Natural killer cell (primary cell): ENCODE results near the gene UEVLD. TPM values are rescaled to one million over a fixed set of nuclear protein-coding genes. Genes with fewer than 3 reads are reported as not detected.

ENCODE experiments used
- ATAC-seq, 3 donors: fragments of 150-1000 bp in 2 of 3; fragments of 200-7000 bp in 1 of 3; cut with Tn5 transposase; 1 replicate in 1 of 3; 2 replicates in 2 of 3; pipeline ENCODE4 v1.10.0; 2021; ENCODE audit warnings: mild to moderate bottlenecking in 2 of 3, moderate library complexity in 2 of 3
- DNase-seq, 2 donors: peaks; one replicate each; pipeline versions ENCODE4 v3.0.0 to v3.0.0-alpha.2; 2013 to 2021; ENCODE audit warnings: mixed read lengths in 1 of 2
- H3K27ac ChIP-seq: one replicate; pipeline ENCODE4 v1.5.1; 2013; ENCODE audit warnings: mild to moderate bottlenecking, low read length
- H3K27me3 ChIP-seq: one replicate; pipeline ENCODE4 v1.6.1; 2013; ENCODE audit warnings: low read length; ENCODE audit not compliant: control insufficient read depth, insufficient read depth
- H3K36me3 ChIP-seq: one replicate; pipeline ENCODE4 v1.6.1; 2013; ENCODE audit warnings: low read length; ENCODE audit not compliant: control insufficient read depth, insufficient read depth
- H3K4me1 ChIP-seq: one replicate; pipeline ENCODE4 v1.6.1; 2013; ENCODE audit warnings: low read length; ENCODE audit not compliant: control insufficient read depth, insufficient read depth
- H3K4me3 ChIP-seq: one replicate; pipeline ENCODE4 v1.5.1; 2013; ENCODE audit warnings: low read length
- H3K9me3 ChIP-seq: one replicate; pipeline ENCODE4 v1.6.1; 2013; ENCODE audit warnings: low read length; ENCODE audit not compliant: control insufficient read depth, insufficient read depth
- H3K27ac Mint-ChIP-seq, 2 donors: one replicate each; pipeline ENCODE4 v1.8.0; 2022; ENCODE audit warnings: mild to moderate bottlenecking in 2 of 2, mixed read lengths in 2 of 2, moderate library complexity in 1 of 2
- H3K27me3 Mint-ChIP-seq, 2 donors: one replicate each; pipeline ENCODE4 v1.8.0; 2022; ENCODE audit warnings: low read depth in 2 of 2, mixed read lengths in 2 of 2
- H3K36me3 Mint-ChIP-seq: one replicate; pipeline ENCODE4 v1.8.0; 2022; ENCODE audit warnings: mixed read lengths
- H3K4me1 Mint-ChIP-seq, 2 donors: one replicate each; pipeline ENCODE4 v1.8.0; 2022; ENCODE audit warnings: mixed read lengths in 2 of 2
- H3K4me3 Mint-ChIP-seq: one replicate; pipeline ENCODE4 v1.8.0; 2022; ENCODE audit warnings: mild to moderate bottlenecking, moderate library complexity, mixed read lengths
- H3K9me3 Mint-ChIP-seq, 2 donors: one replicate each; pipeline ENCODE4 v1.8.0; 2022; ENCODE audit warnings: mixed read lengths in 2 of 2
- WGBS: methylation state at CpG from one replicate; pipeline ENCODE4 v1.1.7; 2013; ENCODE audit warnings: missing lambda C conversion rate; ENCODE audit not compliant: insufficient coverage; 5-methylcytosine and 5-hydroxymethylcytosine counted together
- intact Hi-C: fragments of 100-400 bp; cut with micrococcal nuclease; formaldehyde crosslinking; loops from one replicate; pipeline ENCODE4 v1.14.2; 2022
- total RNA-seq, 4 donors: library from RNA; stranded (reverse); fragments of 120-200 nt in 1 of 4; gene quantifications; one replicate each; pipeline versions ENCODE4 v1.2.3 to v1.2.4, GENCODE V29; 2013 to 2022
- TF ChIP-seq, protein P1 (sequence below): fragments of 200-600 bp; IDR thresholded peaks from one replicate; pipeline ENCODE4 v1.8.0; 2022; ENCODE audit warnings: antibody characterized with exemption

The UEVLD gene
- total RNA-seq, 3 donors from 2014 or later (not counting 1 experiment from before 2014, with no cell fraction given), result 13.6 to 17.8 (median 15.6) TPM

DNA sequence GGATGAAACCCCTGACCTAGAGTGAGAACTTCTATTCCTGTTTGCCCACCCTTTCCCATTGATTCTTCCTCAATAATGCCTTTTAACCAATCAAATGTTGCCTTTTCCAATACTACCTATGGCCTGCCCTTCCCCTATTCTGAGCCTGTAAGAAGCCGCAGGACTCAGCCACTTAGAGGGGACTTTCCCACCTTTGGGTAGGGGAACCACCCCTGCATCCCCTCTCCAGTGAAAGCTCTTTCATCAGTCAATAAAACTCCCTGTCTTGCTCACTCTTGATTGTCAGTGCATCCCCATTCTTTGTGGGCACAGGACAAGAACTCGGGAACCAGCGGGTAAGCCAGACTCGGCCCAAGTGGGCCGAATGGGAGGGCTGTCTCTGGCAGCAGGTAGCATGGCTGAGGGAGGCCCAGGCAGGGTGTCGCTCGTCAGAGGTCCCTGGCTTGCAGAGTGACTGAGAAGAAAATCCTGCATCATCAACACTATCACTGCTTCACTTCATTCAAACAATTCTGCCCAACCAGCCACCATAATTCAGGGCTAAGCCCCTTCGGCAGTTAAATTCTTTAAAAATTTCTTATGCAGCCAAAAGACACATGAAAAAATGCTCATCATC is 102.5 kb downstream of the UEVLD start:
- Histone ChIP-seq H3K4me1 (no peaks in the 10 kb centered on the region), H3K9me3 (no peaks in the 10 kb centered on the region), H3K27me3 (no peaks in the 10 kb centered on the region), H3K27ac (no peak overlapping the region), H3K36me3 (peaks cover 60% of the 10 kb centered on the region), H3K4me3 (no peak overlapping the region)
- ATAC-seq (no peak), DNase-seq (peak in 1 of 2 donors; percentile 10)
- WGBS, result 84% methylated on average over 8 of the region's 8 CpGs
- Mint-ChIP-seq H3K4me3 (no peak overlapping the region), H3K27me3 (no peaks in the 10 kb centered on the region), H3K9me3 (no peaks in the 10 kb centered on the region), H3K4me1 (peaks cover 5 to 19% of the 10 kb centered on the region in 2 donors), H3K27ac (no peak overlapping the region), H3K36me3 (peaks cover 33% of the 10 kb centered on the region)
- intact Hi-C loops, result no loop called here
- TF ChIP-seq, protein P1, sequence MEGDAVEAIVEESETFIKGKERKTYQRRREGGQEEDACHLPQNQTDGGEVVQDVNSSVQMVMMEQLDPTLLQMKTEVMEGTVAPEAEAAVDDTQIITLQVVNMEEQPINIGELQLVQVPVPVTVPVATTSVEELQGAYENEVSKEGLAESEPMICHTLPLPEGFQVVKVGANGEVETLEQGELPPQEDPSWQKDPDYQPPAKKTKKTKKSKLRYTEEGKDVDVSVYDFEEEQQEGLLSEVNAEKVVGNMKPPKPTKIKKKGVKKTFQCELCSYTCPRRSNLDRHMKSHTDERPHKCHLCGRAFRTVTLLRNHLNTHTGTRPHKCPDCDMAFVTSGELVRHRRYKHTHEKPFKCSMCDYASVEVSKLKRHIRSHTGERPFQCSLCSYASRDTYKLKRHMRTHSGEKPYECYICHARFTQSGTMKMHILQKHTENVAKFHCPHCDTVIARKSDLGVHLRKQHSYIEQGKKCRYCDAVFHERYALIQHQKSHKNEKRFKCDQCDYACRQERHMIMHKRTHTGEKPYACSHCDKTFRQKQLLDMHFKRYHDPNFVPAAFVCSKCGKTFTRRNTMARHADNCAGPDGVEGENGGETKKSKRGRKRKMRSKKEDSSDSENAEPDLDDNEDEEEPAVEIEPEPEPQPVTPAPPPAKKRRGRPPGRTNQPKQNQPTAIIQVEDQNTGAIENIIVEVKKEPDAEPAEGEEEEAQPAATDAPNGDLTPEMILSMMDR, result no peak

Other genes with a start within 250 kb of the UEVLD start
- 100 to 1,000 TPM; 217 to 275 (median 228) TPM for gene LDHA, start 194.2 kb downstream of the UEVLD start, total RNA-seq
- not detected for gene LDHC, start 176.4 kb downstream of the UEVLD start, total RNA-seq
- under 1 TPM; 0.15 to 0.82 (median 0.72) TPM for gene LDHAL6A, start 132.9 kb downstream of the UEVLD start, total RNA-seq
- 10 to 100 TPM; 22.7 to 35.2 (median 23.0) TPM for gene TSG101, start 61.8 kb downstream of the UEVLD start, total RNA-seq
- 1 to 10 TPM; 2.2 to 3.5 (median 2.2) TPM for gene MISFA, start 11.1 kb upstream of the UEVLD start, total RNA-seq
- gene SPTY2D1, start 45.6 kb upstream of the UEVLD start, total RNA-seq, result 10 to 100 TPM; 58.6 to 62.5 (median 62.0) TPM
- 1 to 10 TPM; 3.1 to 9.3 (median 9.0) TPM for gene TMEM86A, start 110.0 kb upstream of the UEVLD start, total RNA-seq
- 1 to 10 TPM in 2 of 3 donors, under 1 TPM in 1; 0.83 to 1.7 (median 1.2) TPM for gene IGSF22, start 137.5 kb upstream of the UEVLD start, total RNA-seq
- not detected for gene PTPN5, start 203.1 kb upstream of the UEVLD start, total RNA-seq